Neural progenitor cell (in vitro differentiated cells): ENCODE data around the gene SLC45A1.

Experiments
- CTCF ChIP-seq: fragments of 200-600 bp; sonication (generic); IDR thresholded peaks from 2 replicates; pipeline ENCODE4 v1.5.1; 2017; ENCODE audit warnings: antibody characterized with exemption, mild to moderate bottlenecking
- EZH2 ChIP-seq: fragments of 200-600 bp; sonication (generic); IDR thresholded peaks from 2 replicates; pipeline ENCODE4 v1.6.1; 2017; ENCODE audit warnings: antibody characterized with exemption, mild to moderate bottlenecking, moderate library complexity
- EZH2phosphoT487 ChIP-seq: fragments of 200-600 bp; sonication (generic); IDR thresholded peaks from 2 replicates; pipeline ENCODE4 v1.6.1; 2017; ENCODE audit warnings: antibody characterized with exemption

DNA sequence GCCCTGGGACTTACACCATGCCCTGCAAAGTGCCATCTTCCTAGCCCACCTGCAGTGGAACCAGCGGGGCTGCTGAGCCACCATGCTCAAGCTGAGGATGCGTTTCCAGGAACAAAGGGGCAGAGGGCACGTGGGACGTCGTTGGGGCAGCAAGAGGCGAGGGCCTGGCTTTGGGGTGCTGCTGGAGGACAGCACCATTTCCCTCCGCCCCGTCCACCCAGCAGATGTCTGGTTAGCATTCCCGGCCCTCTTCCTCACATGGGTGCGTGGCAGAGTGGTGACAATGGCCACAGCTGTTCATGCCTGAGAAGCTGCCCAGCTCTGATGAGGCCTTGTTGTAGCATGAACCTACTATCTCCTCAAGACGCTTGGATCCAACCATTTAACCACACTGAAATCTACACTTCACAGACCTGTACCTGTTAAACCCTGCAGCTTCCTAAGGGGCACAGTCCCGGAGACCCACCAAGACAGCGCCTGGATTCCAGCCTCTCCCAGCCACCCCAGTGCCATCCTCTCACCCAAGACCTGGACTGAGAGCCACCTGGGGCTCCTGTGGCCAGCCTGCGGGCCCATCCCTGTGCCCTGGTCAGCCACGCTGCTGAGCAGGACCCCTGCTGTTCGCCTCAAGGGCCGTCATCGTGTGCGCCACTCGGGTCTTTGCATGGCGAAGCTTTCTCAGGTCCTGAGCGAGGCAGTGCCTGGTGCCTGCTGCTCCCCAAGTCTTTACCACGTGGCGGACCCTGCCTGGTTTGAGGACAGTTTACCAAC, 33.2 kb downstream of the SLC45A1 start:
- TF ChIP-seq EZH2 (no peak), CTCF (no peak), EZH2phosphoT487 (no peak)
